NCI-H526 (cell line): ENCODE measurements around the gene SORCS3.

Source experiments
- DNase-seq, 2 experiments: peaks; one replicate each; lab custom pipeline; 2025; lab: John Stamatoyannopoulos, UW

The SORCS3 gene

GRCh38 chr10:105109164-105109563, 468.1 kb downstream of the SORCS3 start:
- DNase-seq: no peak

- DNase-seq: no peak
Observed at GRCh38 chr10:105112862-105113261, 471.8 kb downstream of the SORCS3 start.

GRCh38 chr10:105113666-105114065, 472.6 kb downstream of the SORCS3 start:
- DNase-seq: no peak

GRCh38 chr10:105121743-105122142, 480.7 kb downstream of the SORCS3 start:
- DNase-seq: no peak

GRCh38 chr10:105128111-105128510, 487.0 kb downstream of the SORCS3 start:
- DNase-seq: no peak

- DNase-seq: no peak
Observed at GRCh38 chr10:105138358-105138757, 497.3 kb downstream of the SORCS3 start.

GRCh38 chr10:105139363-105139896, 498.3 kb downstream of the SORCS3 start:
- no peak for DNase-seq

GRCh38 chr10:105140600-105140999, 499.5 kb downstream of the SORCS3 start:
- no peak for DNase-seq

- no peak for DNase-seq
Observed at GRCh38 chr10:105145711-105146110, 504.6 kb downstream of the SORCS3 start.

GRCh38 chr10:105146436-105146835, 505.3 kb downstream of the SORCS3 start:
- DNase-seq: no peak

GRCh38 chr10:105148456-105148855, 507.4 kb downstream of the SORCS3 start:
- no peak for DNase-seq

GRCh38 chr10:105148921-105149320, 507.8 kb downstream of the SORCS3 start:
- DNase-seq: no peak

GRCh38 chr10:105149371-105149891, 508.3 kb downstream of the SORCS3 start:
- no peak for DNase-seq

- DNase-seq: no peak
Observed at GRCh38 chr10:105150259-105150880, 509.3 kb downstream of the SORCS3 start.

- no peak for DNase-seq
Observed at GRCh38 chr10:105154736-105155135, 513.6 kb downstream of the SORCS3 start.

GRCh38 chr10:105159268-105159667, 518.2 kb downstream of the SORCS3 start:
- no peak for DNase-seq

- DNase-seq: no peak
Observed at GRCh38 chr10:105161149-105161548, 520.1 kb downstream of the SORCS3 start.

GRCh38 chr10:105161767-105162166, 520.7 kb downstream of the SORCS3 start:
- DNase-seq: no peak

GRCh38 chr10:105170521-105170920, 529.4 kb downstream of the SORCS3 start:
- DNase-seq: no peak

GRCh38 chr10:105171945-105172344, 530.9 kb downstream of the SORCS3 start:
- no peak for DNase-seq

- DNase-seq: no peak
Observed at GRCh38 chr10:105181626-105182025, 540.5 kb downstream of the SORCS3 start.

GRCh38 chr10:105183536-105183935, 542.4 kb downstream of the SORCS3 start:
- DNase-seq: no peak

GRCh38 chr10:105185161-105185560, 544.1 kb downstream of the SORCS3 start:
- DNase-seq: no peak

- DNase-seq: no peak
Observed at GRCh38 chr10:105187243-105187642, 546.2 kb downstream of the SORCS3 start.
